Stomach (tissue), 9 donors: Measurements from ENCODE around the gene HNRNPAB. TPM values are rescaled to one million over a fixed set of nuclear protein-coding genes. Genes with fewer than 3 reads are reported as not detected.

Source experiments
- DNase-seq, 2 donors: peaks; one replicate each; pipeline versions ENCODE4 v3.0.0 to v3.0.0-alpha.2; 2013 to 2019
- H3K27ac ChIP-seq, 5 donors: fragments of 200-600 bp in 4 of 5; sonication (generic) in 4 of 5; one replicate each; pipeline ENCODE4 v1.5.1; 2013 to 2019; ENCODE audit warnings: mild to moderate bottlenecking in 1 of 5, moderate library complexity in 1 of 5
- H3K27me3 ChIP-seq, 3 donors: fragments of 200-600 bp; sonication (generic); one replicate each; pipeline ENCODE4 v1.5.1; 2017 to 2019; ENCODE audit warnings: mixed run types in 1 of 3
- H3K36me3 ChIP-seq, 4 donors: fragments of 200-600 bp; sonication (generic); 1 replicate in 3 of 4; 2 replicates in 1 of 4; pipeline ENCODE4 v1.5.1; 2016 to 2019
- H3K4me1 ChIP-seq, 4 donors: fragments of 200-600 bp; sonication (generic); one replicate each; pipeline ENCODE4 v1.5.1; 2016 to 2019
- H3K4me3 ChIP-seq, 4 donors: fragments of 200-600 bp; sonication (generic) in 3 of 4; one replicate each; pipeline ENCODE4 v1.5.1; 2016 to 2019; ENCODE audit warnings: mild to moderate bottlenecking in 1 of 4
- H3K9me3 ChIP-seq, 4 donors: fragments of 200-600 bp; sonication (generic); one replicate each; pipeline ENCODE4 v1.5.1; 2016 to 2019
- EP300 ChIP-seq: sonication (generic); formaldehyde crosslinking; IDR thresholded peaks from one replicate; pipeline ENCODE4 v1.6.1; 2017; ENCODE audit warnings: antibody characterized with exemption
- POLR2A ChIP-seq, 4 donors: fragments of 450-650 bp; IDR thresholded peaks; one replicate each; pipeline ENCODE4 v1.6.1; 2016; ENCODE audit warnings: antibody characterized with exemption in 4 of 4, control low read depth in 2 of 4, mild to moderate bottlenecking in 1 of 4, moderate library complexity in 1 of 4
- POLR2AphosphoS5 ChIP-seq, 3 donors: sonication (generic); formaldehyde crosslinking; IDR thresholded peaks; one replicate each; pipeline ENCODE4 v1.6.1; 2016; ENCODE audit warnings: antibody characterized with exemption in 3 of 3
- WGBS, 5 donors: extraction: QIAGEN DNeasy Blood & Tissue Kit in 3 of 5; methylation state at CpG; one replicate each; pipeline versions ENCODE4 v1.1.5 to v1.1.7; 2013 to 2018; 5-methylcytosine and 5-hydroxymethylcytosine counted together
- intact Hi-C: fragments of 100-400 bp; cut with DNase I; formaldehyde crosslinking; loops from one replicate; pipeline ENCODE4 v1.15.1; 2023; ENCODE audit warnings: low total_unique reads
- polyA plus RNA-seq, 3 donors: library from polyadenylated mRNA; stranded (reverse); fragments of 200-250 nt; gene quantifications; one replicate each; pipeline ENCODE4 v1.2.3, GENCODE V29; 2013
- total RNA-seq, 5 donors: library from RNA; depleted of rRNA; stranded (reverse); fragments of >200 nt; gene quantifications; one replicate each; pipeline versions ENCODE4 v1.1.0 to v1.2.3, GENCODE V29; 2014 to 2016
- TF ChIP-seq, protein P1 (sequence below), 7 experiments: fragments of 450-650 bp in 4 of 7; fragments of 200-600 bp in 3 of 7; sonication (generic) in 3 of 7; IDR thresholded peaks; one replicate each; pipeline ENCODE4 v1.5.1; 2016 to 2019; ENCODE audit warnings: antibody characterized with exemption in 7 of 7, control low read depth in 2 of 7, mild to moderate bottlenecking in 1 of 7
- donor health status: healthy with polysubstance abuse.
- donor health status: Bipolar disorder and iron deficiency.
- donor health status: healthy.

The HNRNPAB gene
- total and polyA plus RNA-seq, 8 donors = 25.1 to 327 (median 116) TPM

DNA sequence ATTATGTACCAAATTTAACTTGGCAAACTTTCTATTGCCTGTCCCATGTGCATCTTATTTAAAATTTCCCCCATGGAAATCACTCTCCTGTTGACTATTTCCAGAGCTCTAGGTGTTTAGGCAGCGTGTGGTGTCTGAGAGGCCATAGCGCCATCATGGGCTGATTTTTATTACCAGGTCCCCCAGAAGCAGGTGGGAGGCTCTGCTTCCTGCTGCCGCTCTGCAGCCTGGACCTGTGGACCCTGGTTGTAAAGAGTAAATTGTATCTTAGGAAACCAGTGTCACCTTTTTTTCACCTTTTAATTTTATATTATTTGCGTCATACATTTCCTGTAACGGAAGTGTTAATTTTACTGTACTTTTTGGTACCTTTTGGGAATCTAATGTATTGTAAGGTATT is 6.4 kb downstream of the HNRNPAB start:
- H3K4me1 ChIP-seq = peaks cover 29 to 82% (median 65%) of the 10 kb centered on the region in 4 donors
- H3K9me3 ChIP-seq = no peaks in the 10 kb centered on the region
- H3K4me3 ChIP-seq = no peak overlapping the region
- H3K27ac ChIP-seq = no peak overlapping the region
- H3K27me3 ChIP-seq = no peaks in the 10 kb centered on the region
- TF ChIP-seq POLR2AphosphoS5 (IDR thresholded peaks at IDR 0.05) (no peak), POLR2A (IDR thresholded peaks at IDR 0.05) (no peak), EP300 (no peak)
- TF ChIP-seq, protein P1, sequence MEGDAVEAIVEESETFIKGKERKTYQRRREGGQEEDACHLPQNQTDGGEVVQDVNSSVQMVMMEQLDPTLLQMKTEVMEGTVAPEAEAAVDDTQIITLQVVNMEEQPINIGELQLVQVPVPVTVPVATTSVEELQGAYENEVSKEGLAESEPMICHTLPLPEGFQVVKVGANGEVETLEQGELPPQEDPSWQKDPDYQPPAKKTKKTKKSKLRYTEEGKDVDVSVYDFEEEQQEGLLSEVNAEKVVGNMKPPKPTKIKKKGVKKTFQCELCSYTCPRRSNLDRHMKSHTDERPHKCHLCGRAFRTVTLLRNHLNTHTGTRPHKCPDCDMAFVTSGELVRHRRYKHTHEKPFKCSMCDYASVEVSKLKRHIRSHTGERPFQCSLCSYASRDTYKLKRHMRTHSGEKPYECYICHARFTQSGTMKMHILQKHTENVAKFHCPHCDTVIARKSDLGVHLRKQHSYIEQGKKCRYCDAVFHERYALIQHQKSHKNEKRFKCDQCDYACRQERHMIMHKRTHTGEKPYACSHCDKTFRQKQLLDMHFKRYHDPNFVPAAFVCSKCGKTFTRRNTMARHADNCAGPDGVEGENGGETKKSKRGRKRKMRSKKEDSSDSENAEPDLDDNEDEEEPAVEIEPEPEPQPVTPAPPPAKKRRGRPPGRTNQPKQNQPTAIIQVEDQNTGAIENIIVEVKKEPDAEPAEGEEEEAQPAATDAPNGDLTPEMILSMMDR (IDR thresholded peaks at IDR 0.05) = no peak
- intact Hi-C loops = no loop called here
- DNase-seq = no peak
- peaks cover 83 to 95% (median 93%) of the 10 kb centered on the region in 4 donors for H3K36me3 ChIP-seq
- 85 to 95% (median 93%) methylated on average over 5 of the region's 5 CpGs for WGBS, 5 donors

DNA sequence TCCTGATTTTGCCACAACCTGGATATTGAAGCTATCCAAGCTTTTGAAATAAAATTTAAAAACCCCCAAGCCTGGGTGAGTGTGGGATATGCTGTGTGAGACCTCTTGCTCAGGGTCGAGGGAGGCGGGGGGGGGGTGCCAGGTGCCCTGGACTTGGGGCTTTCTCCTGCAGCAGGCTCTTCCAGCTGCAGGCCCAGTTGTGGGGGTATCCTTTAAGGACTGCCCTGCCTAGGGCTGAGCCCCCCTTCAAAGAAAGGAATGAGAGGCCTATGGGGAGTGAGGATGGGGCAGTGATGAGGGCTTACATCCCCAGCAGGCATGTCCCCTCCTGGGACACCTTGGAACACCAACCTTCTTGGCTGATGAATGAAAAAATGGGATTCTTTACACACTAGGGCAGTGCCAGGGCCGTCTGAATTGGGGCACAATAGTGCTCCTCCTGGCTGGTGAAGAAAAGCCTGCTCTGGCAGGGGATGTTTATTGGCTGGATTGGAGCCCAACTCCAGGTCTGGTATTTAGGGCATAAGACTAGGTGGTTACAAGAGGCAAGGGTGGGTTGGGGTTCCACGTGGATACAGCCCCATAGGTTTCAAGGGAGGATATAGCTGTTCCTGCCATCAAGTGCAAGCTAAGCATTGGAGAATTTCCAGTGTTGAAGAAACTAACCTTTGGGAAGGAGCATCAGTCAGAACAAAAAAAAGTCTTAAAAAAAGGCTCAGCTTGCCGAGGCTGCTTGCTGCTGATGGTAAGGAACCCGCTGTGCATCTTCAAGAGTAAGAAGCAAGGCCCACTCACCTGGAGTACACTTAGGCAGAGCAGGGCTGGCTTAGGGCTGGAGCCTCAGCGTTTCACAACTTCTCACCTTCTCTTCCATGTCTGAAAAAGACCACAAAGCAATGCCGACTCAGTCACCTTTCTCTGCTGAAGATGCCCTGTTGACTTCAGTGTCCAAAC is 7.0 kb downstream of the HNRNPAB start:
- H3K27ac ChIP-seq = peak overlapping the region in 1 of 5 donors; percentile 70
- H3K27me3 ChIP-seq = no peaks in the 10 kb centered on the region
- intact Hi-C loops = no loop called here
- H3K4me3 ChIP-seq = no peak overlapping the region
- peaks cover 22 to 82% (median 59%) of the 10 kb centered on the region in 4 donors for H3K4me1 ChIP-seq
- no peaks in the 10 kb centered on the region for H3K9me3 ChIP-seq
- DNase-seq = no peak
- peaks cover 88 to 100% (median 100%) of the 10 kb centered on the region in 4 donors for H3K36me3 ChIP-seq
- 59 to 69% (median 63%) methylated on average over 8 of the region's 8 CpGs for WGBS, 5 donors
- TF ChIP-seq EP300 (no peak), POLR2AphosphoS5 (IDR thresholded peaks at IDR 0.05) (no peak), POLR2A (IDR thresholded peaks at IDR 0.05) (no peak)
- TF ChIP-seq, protein P1 (IDR thresholded peaks at IDR 0.05) = no peak

DNA sequence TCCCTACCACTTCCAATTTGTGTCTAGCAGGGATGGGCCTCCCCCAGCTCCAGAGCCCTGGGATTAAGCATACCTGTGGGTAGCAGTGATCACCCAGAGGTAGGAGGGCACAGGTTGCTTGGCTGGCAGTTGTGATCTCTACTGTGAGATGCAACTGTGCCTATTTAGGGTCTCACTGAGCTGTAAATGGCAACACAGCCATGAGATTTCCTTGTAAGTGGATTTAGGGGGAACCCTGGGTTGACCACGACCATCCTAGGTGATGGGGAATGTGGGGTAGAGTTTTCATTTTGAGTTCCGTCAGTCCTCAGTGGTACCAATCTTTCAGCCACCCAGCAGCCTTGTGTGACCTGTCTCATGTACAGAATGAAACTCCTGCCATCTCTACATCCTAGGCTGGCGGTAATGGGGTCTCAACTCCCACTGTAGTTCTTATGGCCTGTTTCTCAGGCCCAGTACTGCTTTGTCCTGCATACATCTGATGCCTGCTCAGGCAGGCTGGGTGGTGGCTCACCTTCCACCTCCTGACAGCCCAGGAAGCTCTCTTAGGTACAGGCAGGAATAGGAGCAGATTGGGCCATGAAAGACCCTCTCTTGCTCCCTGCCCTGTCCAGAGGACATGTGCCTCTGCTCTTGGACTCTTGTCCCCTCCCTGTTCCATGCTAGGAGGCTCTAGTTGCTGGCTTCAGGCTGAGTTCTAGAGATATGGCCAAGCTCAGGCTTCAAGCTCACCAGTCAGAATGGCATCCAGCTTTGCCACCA is 8.1 kb downstream of the HNRNPAB start:
- TF ChIP-seq, protein P1 (IDR thresholded peaks at IDR 0.05) = no peak
- TF ChIP-seq EP300 (no peak), POLR2AphosphoS5 (IDR thresholded peaks at IDR 0.05) (no peak), POLR2A (IDR thresholded peaks at IDR 0.05) (no peak)
- Histone ChIP-seq H3K27ac (peak overlapping the region in 2 of 5 donors; percentile 20 to 70), H3K4me3 (no peak overlapping the region), H3K27me3 (no peaks in the 10 kb centered on the region), H3K36me3 (peaks cover 89 to 100% (median 100%) of the 10 kb centered on the region in 4 donors), H3K9me3 (no peaks in the 10 kb centered on the region), H3K4me1 (peaks cover 12 to 81% (median 49%) of the 10 kb centered on the region in 4 donors)
- intact Hi-C loops = no loop called here
- DNase-seq = no peak
- 78 to 97% (median 90%) methylated on average over 3 of the region's 3 CpGs for WGBS, 5 donors

DNA sequence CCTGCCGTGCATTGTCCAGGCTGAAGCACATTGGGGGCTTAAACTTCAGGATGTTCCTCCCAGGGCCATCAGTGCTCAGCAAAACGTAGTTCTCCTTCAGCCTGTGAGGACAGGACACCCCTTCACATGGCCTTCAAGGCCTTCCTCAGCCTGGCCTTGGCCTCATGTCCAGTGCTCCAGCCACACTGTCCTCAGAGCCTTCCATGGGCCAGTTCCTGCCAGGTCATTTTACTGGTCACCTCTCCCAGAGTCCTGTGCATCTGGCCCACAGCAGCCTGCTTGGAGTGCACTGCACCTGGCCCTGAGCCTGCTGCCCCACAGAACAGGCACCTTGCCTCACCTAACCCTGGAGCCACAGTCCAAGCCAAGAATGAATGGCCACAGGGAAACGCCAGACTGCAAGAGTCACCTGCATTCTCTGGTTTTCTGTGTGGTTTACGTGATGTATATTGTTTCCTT is 8.7 kb downstream of the HNRNPAB start:
- no peak for DNase-seq
- H3K27me3 ChIP-seq = no peaks in the 10 kb centered on the region
- TF ChIP-seq, protein P1 (IDR thresholded peaks at IDR 0.05) = no peak
- TF ChIP-seq POLR2A (IDR thresholded peaks at IDR 0.05) = no peak
- WGBS, 5 donors = 50 to 68% (median 53%) methylated on average over 4 of the region's 4 CpGs
- intact Hi-C loops = no loop called here
- no peak overlapping the region for H3K4me3 ChIP-seq
- peaks cover 6 to 75% (median 43%) of the 10 kb centered on the region in 4 donors for H3K4me1 ChIP-seq
- no peaks in the 10 kb centered on the region for H3K9me3 ChIP-seq
- peaks cover 83 to 97% (median 95%) of the 10 kb centered on the region in 4 donors for H3K36me3 ChIP-seq
- H3K27ac ChIP-seq = peak overlapping the region in 3 of 5 donors; percentile 20 to 70 (median 26)
